22Rv1 (cell line): Measurements from ENCODE around the gene PRDM11.

Source experiments
- ZFX ChIP-seq: fragments of 450-650 bp; IDR thresholded peaks from 2 replicates; pipeline ENCODE4 v1.6.1; 2017; ENCODE audit warnings: antibody characterized with exemption, borderline replicate concordance
- TF ChIP-seq, protein P1 (sequence below): fragments of 450-650 bp; IDR thresholded peaks from 2 replicates; pipeline ENCODE4 v1.5.1; 2017; ENCODE audit warnings: mild to moderate bottlenecking

DNA sequence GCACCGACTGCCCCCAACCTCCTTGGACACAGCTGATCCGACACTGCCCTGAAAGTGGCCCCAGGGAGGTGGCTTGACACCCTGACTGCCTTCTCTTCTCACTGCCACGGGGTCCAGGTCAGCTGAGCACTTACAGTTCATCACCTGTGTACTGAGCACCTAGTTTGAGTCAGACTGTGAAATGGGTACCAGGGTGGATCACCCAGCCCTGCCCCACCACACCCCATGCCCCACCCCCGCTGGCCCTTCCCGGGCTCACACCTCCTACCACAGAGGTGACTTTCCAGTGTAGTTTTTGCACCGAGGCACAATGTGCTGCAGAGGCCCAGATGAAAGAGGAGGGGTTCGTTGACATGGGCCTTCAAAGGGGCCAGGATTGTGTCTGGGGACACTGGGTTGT is 59.5 kb downstream of the PRDM11 start:
- TF ChIP-seq, protein P1, sequence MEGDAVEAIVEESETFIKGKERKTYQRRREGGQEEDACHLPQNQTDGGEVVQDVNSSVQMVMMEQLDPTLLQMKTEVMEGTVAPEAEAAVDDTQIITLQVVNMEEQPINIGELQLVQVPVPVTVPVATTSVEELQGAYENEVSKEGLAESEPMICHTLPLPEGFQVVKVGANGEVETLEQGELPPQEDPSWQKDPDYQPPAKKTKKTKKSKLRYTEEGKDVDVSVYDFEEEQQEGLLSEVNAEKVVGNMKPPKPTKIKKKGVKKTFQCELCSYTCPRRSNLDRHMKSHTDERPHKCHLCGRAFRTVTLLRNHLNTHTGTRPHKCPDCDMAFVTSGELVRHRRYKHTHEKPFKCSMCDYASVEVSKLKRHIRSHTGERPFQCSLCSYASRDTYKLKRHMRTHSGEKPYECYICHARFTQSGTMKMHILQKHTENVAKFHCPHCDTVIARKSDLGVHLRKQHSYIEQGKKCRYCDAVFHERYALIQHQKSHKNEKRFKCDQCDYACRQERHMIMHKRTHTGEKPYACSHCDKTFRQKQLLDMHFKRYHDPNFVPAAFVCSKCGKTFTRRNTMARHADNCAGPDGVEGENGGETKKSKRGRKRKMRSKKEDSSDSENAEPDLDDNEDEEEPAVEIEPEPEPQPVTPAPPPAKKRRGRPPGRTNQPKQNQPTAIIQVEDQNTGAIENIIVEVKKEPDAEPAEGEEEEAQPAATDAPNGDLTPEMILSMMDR: no peak
- no peak for TF ChIP-seq ZFX
